Activated T-helper 1 cell treated with anti-CD3 and anti-CD28 coated beads, Interleukin-2, amount 50 U/mL, for 16 hours (primary cell): ENCODE results near the gene FANCB.

Experiments used
- DNase-seq, 2 donors: peaks; one replicate each; pipeline ENCODE4 v3.0.0-alpha.2; 2020; ENCODE audit warnings: low read depth in 1 of 2, low spot score in 1 of 2

The FANCB gene

GRCh38 chrX:14837155-14837554 lies 35.7 kb downstream of the FANCB start:
- DNase-seq, result no peak

DNA sequence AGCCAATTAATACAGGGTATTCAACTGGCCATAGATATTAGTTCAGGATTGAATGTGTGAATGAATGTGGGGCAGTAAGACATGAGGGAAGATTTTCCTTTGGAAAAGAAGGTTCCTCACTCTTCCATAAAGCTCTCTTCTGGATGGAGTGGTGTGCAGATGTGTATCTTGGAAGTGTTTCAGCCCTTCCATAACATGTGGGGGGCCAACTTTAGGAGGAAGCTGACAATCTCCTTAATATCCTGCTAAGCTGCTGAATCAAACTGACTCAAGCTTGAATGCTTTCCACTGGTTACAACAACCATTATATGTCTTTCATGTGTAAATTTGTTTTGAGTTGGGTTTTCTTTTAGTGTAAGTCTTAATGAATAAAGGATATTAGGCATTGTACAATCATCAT lies 40.3 kb downstream of the FANCB start:
- no peak for DNase-seq

DNA sequence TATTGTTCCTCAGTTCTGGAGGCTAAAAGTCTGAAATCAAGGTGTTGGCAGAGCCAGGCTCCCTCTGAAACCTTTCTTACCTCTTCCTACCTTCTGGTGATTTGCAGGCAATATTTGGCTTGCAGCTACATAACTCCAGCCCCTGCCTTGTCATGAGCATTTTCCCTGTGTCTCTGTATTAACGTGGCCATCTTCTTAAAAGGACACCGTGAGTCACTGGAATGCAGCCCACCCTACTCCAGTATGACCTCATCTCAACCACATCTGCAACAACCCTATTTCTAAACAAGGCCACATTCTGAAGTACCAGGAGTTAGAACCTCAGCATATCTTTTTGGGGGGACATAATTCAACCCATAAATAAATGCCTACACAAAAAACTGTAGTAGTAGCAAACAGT lies 40.7 kb downstream of the FANCB start:
- DNase-seq, result no peak

- no peak for DNase-seq
Observed at GRCh38 chrX:14829643-14830042, 43.2 kb downstream of the FANCB start.

GRCh38 chrX:14826319-14826718 lies 46.5 kb downstream of the FANCB start:
- DNase-seq, result no peak

- DNase-seq, result no peak
Observed at GRCh38 chrX:14825851-14826250, 47.0 kb downstream of the FANCB start.

DNA sequence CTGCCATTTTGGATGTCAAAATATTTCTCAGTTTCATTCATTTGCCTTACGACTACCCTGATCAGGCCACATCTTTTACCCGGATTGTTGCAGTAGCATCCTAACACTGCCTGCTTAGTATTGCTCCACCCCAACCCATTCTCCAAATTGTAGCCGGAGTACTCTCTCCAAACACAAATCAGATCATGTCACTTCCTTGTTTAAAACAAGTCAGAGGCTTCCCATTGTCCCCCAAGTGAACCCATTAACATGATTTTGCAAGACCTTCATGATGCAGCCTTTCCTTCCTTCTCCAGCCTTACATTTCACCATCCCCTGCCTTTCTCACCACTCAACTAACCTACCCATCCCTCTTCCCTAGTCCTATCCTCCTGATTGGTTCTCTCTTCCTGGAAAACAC lies 53.1 kb downstream of the FANCB start:
- DNase-seq, result no peak

DNA sequence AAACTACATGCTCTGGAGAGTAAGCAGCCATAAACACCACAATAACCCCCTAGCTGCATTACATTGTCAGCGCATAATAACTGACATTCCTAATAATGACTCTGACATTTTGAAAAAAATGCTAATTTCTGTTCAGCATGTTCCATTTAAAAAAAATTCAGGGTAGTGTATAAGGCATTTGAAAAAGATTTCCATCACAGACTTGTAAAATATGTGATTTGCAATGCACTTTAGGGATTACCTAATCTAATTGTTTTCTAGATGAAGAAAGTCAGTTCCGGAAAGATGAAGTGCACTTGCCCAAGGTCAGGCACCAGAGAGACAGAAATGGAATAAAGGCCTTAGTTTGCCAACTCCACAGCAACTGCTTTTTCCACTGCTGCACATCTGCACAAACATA lies 55.3 kb downstream of the FANCB start:
- no peak for DNase-seq

- DNase-seq, result no peak
Observed at GRCh38 chrX:14802943-14803710, 69.7 kb downstream of the FANCB start.

DNA sequence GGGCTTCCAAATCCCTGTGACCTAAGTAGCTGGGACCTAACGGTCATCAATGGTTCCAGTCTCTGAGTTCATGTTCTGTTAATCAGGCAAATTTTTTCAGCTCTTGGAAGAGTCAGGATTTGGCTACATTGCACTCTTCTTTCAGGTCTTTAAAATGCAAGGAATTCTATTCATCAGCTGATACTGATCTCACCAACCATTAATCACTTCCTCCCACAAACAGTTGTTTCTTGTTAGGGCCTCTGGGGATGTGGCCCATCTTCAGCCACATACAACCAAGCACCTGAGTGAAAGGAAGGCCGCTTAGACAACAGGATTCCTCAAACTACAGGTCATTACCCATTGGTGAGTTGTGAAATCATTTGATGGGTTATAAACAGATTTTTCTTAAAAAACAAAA lies 71.7 kb downstream of the FANCB start:
- DNase-seq, result no peak

- no peak for DNase-seq
Observed at GRCh38 chrX:14798805-14799397, 74.0 kb downstream of the FANCB start.
